ENCODE results near the gene CCDC63.

CCDC63 gene

DNA sequence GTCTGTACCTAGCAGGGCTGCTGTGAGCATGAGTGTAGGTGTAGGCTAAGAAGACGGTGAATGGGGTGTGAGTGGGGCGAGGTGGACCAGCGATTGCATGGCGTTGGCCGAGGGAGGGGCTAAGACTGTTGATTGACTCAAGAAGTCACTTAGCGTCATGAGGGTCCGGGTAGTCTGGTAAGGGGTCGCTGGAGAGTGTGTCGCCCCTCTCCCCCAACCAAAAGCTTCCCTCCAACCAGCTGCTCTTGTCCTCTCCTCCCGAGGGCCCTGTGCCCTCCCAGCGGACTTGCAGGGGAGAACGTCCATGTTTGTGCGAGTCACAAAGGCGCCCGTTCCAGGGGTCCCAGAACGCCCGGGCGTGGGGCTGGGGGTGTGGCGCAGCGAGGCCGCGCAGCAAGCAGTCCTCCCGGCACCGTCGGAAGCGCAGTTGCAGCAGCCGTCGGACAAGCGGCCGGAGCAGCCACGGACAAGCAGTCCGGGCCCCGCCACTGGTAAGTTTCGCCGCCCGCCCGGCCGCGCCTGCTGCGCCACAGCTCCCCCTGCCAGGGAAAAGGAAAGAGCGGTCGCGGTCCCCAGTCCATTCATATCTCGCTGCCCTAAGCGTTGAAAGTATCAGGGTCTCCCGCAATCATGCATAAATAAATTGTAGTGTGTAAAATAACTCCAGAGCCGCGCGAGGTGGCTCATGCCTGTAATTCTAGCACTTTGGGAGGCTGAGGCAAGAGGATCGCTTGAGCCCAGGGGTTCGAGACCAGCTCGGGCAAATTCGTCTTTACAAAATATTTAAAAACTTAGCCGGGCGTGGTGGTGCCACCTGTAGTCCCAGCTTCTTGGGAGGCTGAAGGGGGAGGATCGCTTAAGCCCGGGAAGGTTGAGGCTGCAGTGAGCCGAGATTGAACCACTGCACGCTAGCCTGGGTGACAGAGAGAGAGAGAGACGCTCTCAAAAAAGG lies at the start of gene CCDC63:
Gene CCDC63, plus strand, starts transcription at position 373 of the 952 bp plus-strand sequence. CDS start 5,968 bp downstream, outside the sequence.
- no peak for DNase-seq (ENCODE audit: low read depth in 2 of 2)

DNA sequence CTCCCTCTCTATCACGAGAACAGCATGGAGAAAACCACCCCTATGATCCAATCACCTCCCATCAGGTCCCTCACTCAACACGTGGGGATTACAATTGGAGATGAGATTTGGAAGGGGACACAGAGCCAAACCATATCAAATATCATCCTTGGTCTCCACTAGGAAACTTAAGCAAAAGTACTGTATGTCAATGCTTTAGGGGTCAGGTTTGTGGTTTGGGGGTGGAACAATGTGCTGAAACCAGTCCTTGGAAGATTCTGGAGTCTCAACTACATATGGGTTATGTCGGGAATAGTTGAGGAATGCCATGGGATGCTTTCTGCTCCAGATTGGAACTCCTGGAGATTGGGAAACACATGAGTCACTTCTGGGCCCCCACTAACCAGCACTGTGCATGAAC lies 48.3 kb upstream of the CCDC63 start:
- DNase-seq (ENCODE audit: low read depth in 2 of 2): no peak

DNA sequence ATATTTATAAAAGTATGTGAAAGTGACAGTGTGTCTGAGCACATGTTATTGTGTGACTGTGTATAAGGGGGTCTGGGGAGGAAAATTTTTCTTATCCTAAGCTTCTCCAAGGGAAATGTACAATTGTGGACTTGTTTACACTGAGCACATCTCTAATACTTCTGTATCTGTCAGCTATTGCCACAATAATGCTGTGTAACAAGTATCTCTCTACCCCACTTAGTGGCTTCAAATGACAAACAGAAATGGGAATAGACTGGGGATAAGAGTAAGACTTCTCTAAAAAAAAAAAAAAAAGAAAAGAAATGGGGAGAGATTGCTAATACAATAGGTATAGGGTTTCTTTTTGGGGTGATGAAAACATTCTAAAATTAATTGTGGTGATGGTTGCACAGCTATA lies 44.3 kb upstream of the CCDC63 start:
- DNase-seq (ENCODE audit: low read depth in 2 of 2): no peak

DNA sequence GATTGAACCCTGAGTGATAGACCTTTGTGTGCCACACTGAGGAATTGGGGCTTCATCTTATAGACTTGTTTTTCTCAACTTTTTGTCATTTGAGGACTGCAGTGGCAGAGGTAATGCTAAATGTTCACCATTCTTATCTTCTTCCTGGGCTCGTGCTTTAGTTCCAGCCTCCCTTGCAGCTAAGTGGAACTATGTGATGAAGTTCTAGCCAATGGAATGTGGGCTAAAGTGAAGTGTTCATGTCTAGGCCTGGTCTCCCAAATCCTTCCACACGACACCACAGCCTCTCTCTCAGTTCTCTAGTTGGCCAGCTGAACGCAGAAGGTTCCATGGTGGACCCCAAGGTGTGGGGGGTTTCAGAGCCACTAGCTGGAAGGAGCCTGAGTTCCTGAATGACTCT lies 42.4 kb upstream of the CCDC63 start:
- DNase-seq (ENCODE audit: low read depth in 2 of 2): no peak

GRCh38 chr12:110807640-110808039 lies 39.1 kb upstream of the CCDC63 start:
- DNase-seq (ENCODE audit: low read depth in 2 of 2): no peak

- DNase-seq (ENCODE audit: low read depth in 2 of 2): no peak
These were observed 37.6 kb upstream of the CCDC63 start for GRCh38 chr12:110809149-110809548.

GRCh38 chr12:110811972-110812371 lies 34.8 kb upstream of the CCDC63 start:
- no peak for DNase-seq (ENCODE audit: low read depth in 2 of 2)

DNA sequence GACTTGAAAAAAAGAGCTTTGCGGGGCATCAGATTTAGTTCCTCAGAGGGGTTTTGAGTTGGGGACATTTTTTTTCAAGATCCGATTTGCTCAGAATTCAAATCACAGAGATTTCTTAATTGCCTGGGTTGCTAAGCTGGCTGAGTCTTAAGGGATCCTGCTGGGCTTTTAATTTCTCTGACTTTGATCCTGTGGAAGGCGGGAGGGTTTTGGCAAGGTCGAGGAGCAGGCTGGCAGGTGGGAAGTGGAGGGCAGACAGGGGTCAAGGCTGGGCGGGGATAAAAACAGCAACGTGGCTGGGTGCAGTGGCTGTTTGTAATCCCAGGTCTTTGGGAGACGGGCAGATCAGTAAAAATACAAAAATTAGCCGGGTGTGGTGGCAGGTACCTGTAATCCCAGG lies 33.5 kb upstream of the CCDC63 start:
- DNase-seq (ENCODE audit: low read depth in 2 of 2): no peak

DNA sequence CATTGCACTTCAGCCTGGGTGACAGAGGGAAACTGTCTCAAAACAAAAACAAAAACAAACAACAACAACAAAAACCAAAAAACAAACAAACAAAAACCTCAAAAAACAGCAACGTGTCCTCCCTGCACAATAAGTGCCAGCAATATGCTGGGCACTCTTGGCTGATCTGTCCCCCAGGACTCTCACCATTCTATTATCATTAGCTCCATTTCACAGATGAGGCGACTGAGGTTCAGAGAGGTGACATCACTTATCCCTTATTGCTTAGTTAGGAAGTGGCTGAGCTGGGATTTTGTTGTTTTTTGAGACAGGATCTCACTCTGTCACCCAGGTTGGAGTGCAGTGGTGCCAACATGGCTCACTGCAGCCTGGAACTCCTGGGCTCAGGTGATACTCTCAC lies 33.0 kb upstream of the CCDC63 start:
- DNase-seq (ENCODE audit: low read depth in 2 of 2): no peak

DNA sequence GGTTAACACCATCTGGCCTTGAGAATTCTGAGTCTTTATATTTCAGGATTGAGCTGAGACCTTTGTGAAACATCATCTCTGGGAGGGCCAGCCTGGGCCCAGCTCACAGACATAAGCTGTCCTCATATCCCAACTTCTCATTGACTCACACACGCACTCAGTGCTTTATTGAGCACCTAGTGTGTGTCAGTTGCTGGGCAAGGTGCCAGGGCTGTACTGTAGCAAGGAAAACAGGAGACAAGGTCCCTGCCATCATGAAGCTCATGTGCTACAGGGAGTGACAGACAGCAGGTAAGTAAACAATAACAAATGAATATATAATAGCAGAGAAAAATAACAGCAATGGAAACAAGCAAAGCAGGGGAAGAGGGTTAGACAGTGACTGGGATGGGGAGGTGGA lies 30.5 kb upstream of the CCDC63 start:
- DNase-seq (ENCODE audit: low read depth in 2 of 2): no peak

DNA sequence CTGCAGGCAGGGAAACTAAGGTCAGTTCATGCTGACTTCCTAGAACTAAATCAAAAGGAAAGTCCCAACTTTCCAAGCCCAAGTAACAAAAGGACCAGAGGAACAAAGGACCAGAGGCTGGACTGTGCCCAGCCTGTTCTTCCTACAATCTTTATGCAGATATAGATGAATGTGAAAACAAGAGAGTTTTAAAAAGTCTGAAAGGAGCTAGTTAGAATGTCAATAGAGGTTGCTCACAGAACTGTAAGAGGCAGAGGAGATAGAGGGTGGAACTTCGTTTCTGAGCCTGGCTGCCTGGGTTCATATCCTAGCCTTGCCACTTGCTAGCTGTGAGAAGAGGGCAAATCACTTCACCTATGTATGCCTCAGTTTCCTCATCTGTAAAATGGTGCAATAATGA lies 30.0 kb upstream of the CCDC63 start:
- no peak for DNase-seq (ENCODE audit: low read depth in 2 of 2)

DNA sequence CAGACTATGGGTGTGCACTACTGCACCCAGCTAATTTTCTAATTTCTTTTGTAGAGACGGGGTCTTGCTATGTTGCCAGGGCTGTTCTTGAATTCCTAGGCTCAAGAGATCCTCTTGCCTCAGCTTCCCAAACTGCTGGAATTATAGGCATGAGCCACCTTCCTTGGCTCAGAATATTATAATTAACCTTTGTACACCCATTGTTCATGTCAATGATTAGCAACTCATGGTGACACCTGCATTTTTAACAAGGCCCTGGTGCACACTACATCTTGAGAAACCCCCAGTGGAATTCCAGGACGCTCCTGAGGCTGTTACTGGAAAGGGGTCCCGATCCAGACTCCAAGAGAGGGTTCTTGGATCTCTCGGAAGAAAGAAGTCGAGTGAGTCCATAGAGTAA lies 28.3 kb upstream of the CCDC63 start:
- no peak for DNase-seq (ENCODE audit: low read depth in 2 of 2)

DNA sequence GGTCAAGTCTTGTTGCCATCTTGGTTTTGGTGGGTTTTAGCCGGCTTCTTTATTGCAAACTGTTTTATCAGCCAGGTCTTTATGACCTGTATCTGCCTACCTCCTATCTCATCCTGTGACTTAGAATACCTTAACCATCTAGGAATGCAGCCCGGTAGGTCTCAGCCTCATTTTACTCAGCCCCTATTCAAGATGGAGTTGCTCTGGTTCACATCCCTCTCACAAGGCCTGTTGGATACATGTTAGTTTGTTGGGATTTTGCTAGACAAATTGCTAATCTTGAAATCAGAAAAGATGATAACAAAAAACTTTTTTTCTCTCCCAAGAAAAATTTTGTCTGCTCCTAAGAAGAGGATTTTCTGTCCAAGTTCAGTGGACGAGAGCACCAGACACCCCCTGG lies 27.6 kb upstream of the CCDC63 start:
- DNase-seq (ENCODE audit: low read depth in 2 of 2): no peak

GRCh38 chr12:110819646-110820045 lies 27.1 kb upstream of the CCDC63 start:
- DNase-seq (ENCODE audit: low read depth in 2 of 2): no peak

GRCh38 chr12:110821917-110822316 lies 24.9 kb upstream of the CCDC63 start:
- DNase-seq (ENCODE audit: low read depth in 2 of 2): no peak

GRCh38 chr12:110822821-110823415 lies 23.9 kb upstream of the CCDC63 start:
- DNase-seq (ENCODE audit: low read depth in 2 of 2): no peak

DNA sequence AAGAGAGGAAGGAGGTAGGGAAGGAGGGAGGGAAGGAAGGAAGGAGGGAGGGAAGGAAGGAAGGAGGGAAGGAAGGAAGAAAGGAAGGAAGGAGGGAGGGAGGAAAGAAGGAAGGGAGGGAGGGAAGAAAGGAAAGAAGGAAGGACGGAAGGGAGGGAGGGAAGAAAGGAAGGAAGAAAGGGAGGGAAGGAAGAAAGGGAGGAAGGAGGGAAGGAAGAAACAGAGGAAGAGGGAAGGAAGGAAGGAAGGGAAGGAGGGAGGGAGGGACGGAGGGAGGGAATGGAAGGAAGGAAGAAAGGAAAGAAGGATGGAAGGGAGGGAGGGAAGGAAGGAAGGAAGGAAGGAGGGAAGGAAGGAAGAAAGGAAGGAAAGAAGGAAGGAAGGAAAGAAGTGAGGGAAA lies 22.4 kb upstream of the CCDC63 start:
- no peak for DNase-seq (ENCODE audit: low read depth in 2 of 2)

DNA sequence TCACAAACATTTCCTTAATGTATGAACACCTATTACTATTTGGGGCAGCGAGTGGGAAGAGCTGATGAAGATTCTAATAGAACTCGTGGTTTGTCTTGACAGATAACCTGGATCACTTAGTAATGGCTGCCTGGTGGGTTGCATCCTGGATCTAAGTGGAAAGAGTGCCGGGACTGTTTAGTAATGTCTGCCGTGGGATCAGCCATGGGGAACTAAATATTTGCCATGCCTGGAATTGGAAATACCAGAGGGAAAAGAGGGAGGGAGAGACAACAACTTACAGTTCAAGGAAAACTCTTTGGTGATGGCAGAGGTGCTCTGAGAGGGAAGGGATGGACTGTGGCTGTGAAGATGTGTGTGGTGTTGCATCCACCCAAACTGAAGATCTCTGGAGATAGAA lies 21.3 kb upstream of the CCDC63 start:
- no peak for DNase-seq (ENCODE audit: low read depth in 2 of 2)

GRCh38 chr12:110826592-110827200 lies 20.1 kb upstream of the CCDC63 start:
- DNase-seq (ENCODE audit: low read depth in 2 of 2): peak; percentile 46 to 83

DNA sequence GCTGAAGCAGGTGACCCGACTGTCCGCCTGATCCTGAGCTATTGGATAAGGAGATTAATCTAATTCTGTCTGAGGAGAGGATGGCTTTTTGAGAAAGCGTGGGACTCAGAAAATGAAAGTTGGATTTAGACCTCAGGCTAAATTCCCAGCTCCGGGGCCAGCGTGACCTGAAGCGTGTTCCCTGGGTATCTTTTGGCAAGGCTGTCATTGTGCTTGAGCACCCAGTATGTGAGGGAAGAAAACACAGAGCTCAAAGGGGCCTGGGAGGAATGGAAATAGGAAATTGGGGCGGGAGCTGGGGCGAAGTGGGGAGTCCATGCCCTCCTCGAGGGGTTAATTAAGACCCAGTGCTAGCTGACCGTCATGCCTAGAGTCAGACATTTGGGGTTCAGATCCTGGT lies 17.5 kb upstream of the CCDC63 start:
- no peak for DNase-seq (ENCODE audit: low read depth in 2 of 2)

DNA sequence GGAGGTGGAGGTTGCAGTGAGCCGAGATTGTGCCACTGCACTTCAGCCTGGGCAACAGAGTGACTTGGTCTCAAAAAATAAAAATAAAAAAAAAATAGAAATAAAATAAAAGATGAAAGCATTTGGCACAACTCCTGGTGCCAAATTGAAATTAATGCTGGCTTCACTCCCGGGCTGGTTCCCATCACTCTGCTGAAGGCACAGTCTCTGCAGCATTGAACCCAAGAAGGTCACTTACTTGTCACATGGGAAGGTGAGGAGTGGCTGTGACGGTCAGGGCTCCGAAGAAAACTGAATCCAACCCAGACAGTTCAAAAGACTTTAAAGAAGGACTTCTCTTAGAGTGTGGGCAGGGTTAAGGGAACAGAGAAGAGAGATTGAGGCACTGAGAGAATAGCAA lies 10.5 kb upstream of the CCDC63 start:
- DNase-seq (ENCODE audit: low read depth in 2 of 2): no peak

DNA sequence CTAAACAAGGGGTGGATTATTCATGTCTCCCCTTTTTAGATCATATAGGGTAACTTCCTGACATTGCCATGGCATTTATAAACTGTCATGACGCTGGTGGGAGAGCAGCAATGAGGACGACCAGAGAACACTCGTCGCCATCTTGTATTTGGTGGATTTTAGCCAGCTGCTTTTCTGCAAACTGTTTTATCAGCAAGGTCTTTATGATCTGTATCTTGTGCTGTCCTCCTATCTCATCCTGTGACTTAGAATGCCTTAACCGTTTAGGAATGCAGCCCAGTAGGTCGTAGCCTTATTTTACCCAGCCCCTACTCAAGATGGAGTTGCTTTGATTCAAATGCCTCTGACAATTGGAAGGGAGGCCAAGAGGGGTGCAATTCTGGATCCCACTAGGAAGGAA lies 5.8 kb upstream of the CCDC63 start:
- no peak for DNase-seq (ENCODE audit: low read depth in 2 of 2)

GRCh38 chr12:110844131-110844530 lies 2.7 kb upstream of the CCDC63 start:
- no peak for DNase-seq (ENCODE audit: low read depth in 2 of 2)
